ENCODE data around the gene MORC3. TPM values are rescaled to one million over a fixed set of nuclear protein-coding genes. Genes with fewer than 3 reads are reported as not detected.

Gene MORC3
- total RNA-seq, 1 experiment from 2014 or later = 19.8 TPM

GRCh38 chr21:36408568-36408967 lies 88.6 kb downstream of the MORC3 start (continued):
- TF ChIP-seq JUND (IDR thresholded peaks at IDR 0.05) = no peak

- H3K79me2 ChIP-seq (ENCODE audit: insufficient read depth, low read length) = no peaks in the 10 kb centered on the region
- H3K9me2 ChIP-seq (ENCODE audit: insufficient read depth) = no peaks in the 10 kb centered on the region
- intact Hi-C loops (cut with micrococcal nuclease) = no loop called here
- no TSS peak for BruUV-seq (replicated peaks)
- H3K36me3 ChIP-seq (ENCODE audit: control insufficient read depth in 1 of 2, insufficient read depth in 2 of 2, low read length in 2 of 2) = peaks cover 34 to 37% of the 10 kb centered on the region in 2 experiments
- POLR2A ChIA-PET = interaction anchor here (0.9 kb wide), 1 partner anchor 19 kb away, joined by 4 read pairs; no protein-coding TSS in a partner anchor
- no peak overlapping the region for H3K4me3 ChIP-seq (replicated peaks in 1 of 2; ENCODE audit: low read depth in 1 of 2, low read length in 2 of 2)
- DNase-seq (ENCODE audit: low read depth, low spot score) (no peak), ATAC-seq (no peak)
- TF ChIP-seq EZH2phosphoT487 (IDR thresholded peaks at IDR 0.05; ENCODE audit: borderline replicate concordance) (no peak), CEBPB (IDR thresholded peaks at IDR 0.05; ENCODE audit: low read depth) (no peak), ZFX (IDR thresholded peaks at IDR 0.05) (no peak), JUND (IDR thresholded peaks at IDR 0.05) (no peak), TCF7L2 (IDR thresholded peaks at IDR 0.05; ENCODE audit: borderline replicate concordance, extremely low read depth, insufficient read depth, insufficient read length) (no peak), MAX (IDR thresholded peaks at IDR 0.05) (no peak), CBX3 (IDR thresholded peaks at IDR 0.05; ENCODE audit: low read depth) (no peak), REST (IDR thresholded peaks at IDR 0.05; ENCODE audit: low read depth) (no peak), POLR2A (IDR thresholded peaks at IDR 0.05; ENCODE audit: borderline replicate concordance, extremely low read depth, insufficient read depth, insufficient read length) (no peak), SIN3A (IDR thresholded peaks at IDR 0.05; ENCODE audit: low read depth) (no peak), RAD21 (IDR thresholded peaks at IDR 0.05; ENCODE audit: low read depth) (no peak), SP1 (IDR thresholded peaks at IDR 0.05; ENCODE audit: low read depth) (no peak), YY1 (IDR thresholded peaks at IDR 0.05; ENCODE audit: extremely low read depth, insufficient replicate concordance, low read depth, low read length) (no peak), CTCF (IDR thresholded peaks at IDR 0.05 in 2 of 3, conservative IDR thresholded peaks at IDR 0.05 in 1 of 3; ENCODE audit: borderline replicate concordance in 1 of 3, insufficient read depth in 1 of 3, low read depth in 2 of 3, low read length in 2 of 3) (no peak)
- H4K20me1 ChIP-seq (ENCODE audit: insufficient read depth) = no peaks in the 10 kb centered on the region
- CTCF ChIA-PET = no interaction called here
- no peak overlapping the region for H2AFZ ChIP-seq (ENCODE audit: low read depth, low read length, poor library complexity, severe bottlenecking)
- H3K4me1 ChIP-seq (ENCODE audit: control insufficient read depth in 1 of 2, insufficient read depth in 2 of 2, low read length in 2 of 2) = no peaks in the 10 kb centered on the region
- no peaks in the 10 kb centered on the region for H3K9me3 ChIP-seq (ENCODE audit: control insufficient read depth in 1 of 2, insufficient read depth in 1 of 2, low read depth in 1 of 2, low read length in 2 of 2)
- no peaks in the 10 kb centered on the region for H3K27me3 ChIP-seq (ENCODE audit: insufficient read depth, low read length)
- H3K4me2 ChIP-seq (ENCODE audit: low read length) = no peak overlapping the region
- no peak overlapping the region for H3K9ac ChIP-seq (ENCODE audit: low read length)
- RAD21 ChIA-PET (ENCODE audit: low non-redundant PET in 1 of 2, low total read pairs in 2 of 2, uncharacterized antibody in 2 of 2, unreplicated experiment in 2 of 2) = no interaction called here
- no peak overlapping the region for H3K27ac ChIP-seq (ENCODE audit: low read depth, low read length)
Measured at GRCh38 chr21:36411301-36411700, 91.3 kb downstream of the MORC3 start.

Measured in HCT116 (cell line).